Ovary (tissue), 9 donors: ENCODE measurements around the gene SPATA33. TPM values are rescaled to one million over a fixed set of nuclear protein-coding genes. Genes with fewer than 3 reads are reported as not detected.

Experiments
- DNase-seq, 5 donors: peaks; one replicate each; pipeline ENCODE4 v3.0.0-alpha.2; 2019 to 2020
- H3K27ac ChIP-seq, 2 donors: fragments of 200-600 bp; one replicate each; pipeline versions ENCODE4 v1.5.1 to v1.8.0; 2019 to 2022
- H3K27me3 ChIP-seq: fragments of 200-600 bp; one replicate; pipeline ENCODE4 v1.8.0; 2022
- H3K36me3 ChIP-seq: fragments of 200-600 bp; sonication (generic); one replicate; pipeline ENCODE4 v1.5.1; 2019
- H3K4me1 ChIP-seq: one replicate; pipeline ENCODE4 v1.8.1; 2013; ENCODE audit warnings: mild to moderate bottlenecking, moderate library complexity; ENCODE audit not compliant: insufficient read depth
- H3K4me3 ChIP-seq: fragments of 200-600 bp; sonication (generic); one replicate; pipeline ENCODE4 v1.5.1; 2017
- H3K9me3 ChIP-seq, 2 donors: fragments of 200-600 bp in 1 of 2; sonication (generic) in 1 of 2; one replicate each; pipeline versions ENCODE4 v1.5.1 to v1.8.1; 2013 to 2019; ENCODE audit warnings: mild to moderate bottlenecking in 1 of 2, moderate library complexity in 1 of 2
- CTCF ChIP-seq, 3 donors: fragments of 450-650 bp in 2 of 3; fragments of 200-600 bp in 1 of 3; IDR thresholded peaks; one replicate each; pipeline versions ENCODE4 v1.5.1 to v1.8.0; 2016 to 2022; ENCODE audit warnings: antibody characterized with exemption in 3 of 3, mild to moderate bottlenecking in 1 of 3
- EP300 ChIP-seq: sonication (generic); formaldehyde crosslinking; IDR thresholded peaks from one replicate; pipeline ENCODE4 v1.6.1; 2017; ENCODE audit warnings: antibody characterized with exemption
- POLR2A ChIP-seq: fragments of 450-650 bp; IDR thresholded peaks from one replicate; pipeline ENCODE4 v1.6.1; 2017; ENCODE audit warnings: antibody characterized with exemption, mild to moderate bottlenecking, moderate library complexity
- WGBS, 3 donors: extraction: QIAGEN DNeasy Blood & Tissue Kit in 1 of 3; methylation state at CpG; one replicate each; pipeline versions ENCODE4 v1.1.5 to v1.1.7; 2013 to 2017; 5-methylcytosine and 5-hydroxymethylcytosine counted together
- intact Hi-C, 4 donors: fragments of 100-400 bp; cut with DNase I; formaldehyde crosslinking; loops; one replicate each; pipeline versions ENCODE4 v1.11.0 to v1.15.1; 2022 to 2023
- polyA plus RNA-seq, 2 donors: library from polyadenylated mRNA; stranded (reverse); fragments of 200-250 nt in 1 of 2; fragments of 350-450 nt in 1 of 2; fragmentation: Illumina TruSeq in 1 of 2; extraction: RNeasy Lipid Tissue Mini Kit (QIAGEN cat#74804) in 1 of 2; gene quantifications; one replicate each; pipeline ENCODE4 v1.2.3, GENCODE V29; 2013 to 2014
- total RNA-seq, 7 donors: library from RNA; depleted of rRNA in 2 of 7; stranded (reverse); fragments of >200 nt in 2 of 7; fragmentation: NEBNext Ultra II Directional in 3 of 7; extraction: Animal tissue kit (Norgen Biotek cat#: 25700) in 3 of 7; gene quantifications; one replicate each; pipeline versions ENCODE4 v1.1.0 to v1.2.4, GENCODE V29; 2016 to 2023
- donor health status: DM: no; HTN: no; CAD: no; lungs with moderate emphysema.
- donor health status: DM: no; HTN: no; CAD: no.
- donor health status: Bipolar disorder and iron deficiency.
- donor health status: DM: yes; HTN: yes; CAD: no.
- donor health status: DM: no; HTN: no; CAD: no.
- donor health status: DM: yes; HTN: yes; CAD: no.

SPATA33 gene
- total and polyA plus RNA-seq, 9 donors: 1.5 to 8.2 (median 4.7) TPM

GRCh38 chr16:89641458-89642119 is 16.0 kb upstream of the SPATA33 start:
- DNase-seq: no peak
- no peaks in the 10 kb centered on the region for H3K9me3 ChIP-seq
- TF ChIP-seq POLR2A (no peak), EP300 (no peak), CTCF (IDR thresholded peaks at IDR 0.05) (no peak)
- H3K36me3 ChIP-seq: no peaks in the 10 kb centered on the region
- WGBS, 3 donors: 18 to 24% (median 21%) methylated on average over 14 of the region's 14 CpGs
- no peaks in the 10 kb centered on the region for H3K27me3 ChIP-seq
- H3K4me1 ChIP-seq: no peaks in the 10 kb centered on the region
- no peak overlapping the region for H3K4me3 ChIP-seq
- intact Hi-C loops: no loop called here
- no peak overlapping the region for H3K27ac ChIP-seq

DNA sequence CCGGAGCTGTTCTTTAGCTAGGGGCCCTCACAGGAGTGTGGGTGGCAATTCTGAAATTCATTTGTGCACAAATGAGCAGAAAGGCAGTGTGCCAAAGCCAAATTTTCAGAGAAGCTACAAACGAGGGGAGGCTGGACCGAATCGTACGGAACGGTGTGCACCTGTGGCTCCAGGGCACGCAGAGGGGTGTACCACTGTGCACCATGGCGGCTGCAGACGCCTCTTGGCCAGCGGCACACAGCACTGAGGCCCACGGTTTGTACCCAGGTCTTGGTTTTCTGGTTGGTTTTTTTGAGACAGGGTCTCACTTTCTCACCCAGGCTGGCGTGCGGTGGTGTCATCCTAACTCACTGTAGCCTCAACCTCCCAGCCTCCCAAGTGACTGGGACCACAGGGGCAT is 15.1 kb upstream of the SPATA33 start:
- no peak overlapping the region for H3K27ac ChIP-seq
- no peaks in the 10 kb centered on the region for H3K36me3 ChIP-seq
- DNase-seq: no peak
- intact Hi-C loops: no loop called here
- H3K4me3 ChIP-seq: no peak overlapping the region
- no peaks in the 10 kb centered on the region for H3K9me3 ChIP-seq
- H3K27me3 ChIP-seq: no peaks in the 10 kb centered on the region
- H3K4me1 ChIP-seq: no peaks in the 10 kb centered on the region
- 54 to 70% (median 61%) methylated on average over 13 of the region's 13 CpGs for WGBS, 3 donors
- no peak for TF ChIP-seq CTCF (IDR thresholded peaks at IDR 0.05)
- no peak for TF ChIP-seq EP300

- TF ChIP-seq CTCF (IDR thresholded peaks at IDR 0.05) (no peak), POLR2A (no peak), EP300 (no peak)
- Histone ChIP-seq H3K27ac (no peak overlapping the region), H3K9me3 (no peaks in the 10 kb centered on the region), H3K27me3 (no peaks in the 10 kb centered on the region), H3K36me3 (no peaks in the 10 kb centered on the region), H3K4me3 (no peak overlapping the region), H3K4me1 (no peaks in the 10 kb centered on the region)
- DNase-seq: no peak
- intact Hi-C loops: no loop called here
- 58 to 64% (median 61%) methylated on average over 14 of the region's 14 CpGs for WGBS, 3 donors
Measured at GRCh38 chr16:89643769-89644300, 13.8 kb upstream of the SPATA33 start.

GRCh38 chr16:89645122-89645521 is 12.5 kb upstream of the SPATA33 start:
- Histone ChIP-seq H3K9me3 (no peaks in the 10 kb centered on the region), H3K27ac (no peak overlapping the region), H3K27me3 (no peaks in the 10 kb centered on the region), H3K36me3 (no peaks in the 10 kb centered on the region), H3K4me1 (no peaks in the 10 kb centered on the region), H3K4me3 (no peak overlapping the region)
- intact Hi-C loops: no loop called here
- no peak for DNase-seq
- WGBS, 3 donors: 69 to 79% (median 75%) methylated on average over 11 of the region's 11 CpGs
- TF ChIP-seq EP300 (no peak), POLR2A (no peak), CTCF (IDR thresholded peaks at IDR 0.05) (no peak)
